Measurements from ENCODE around the gene GAREM2. TPM values are rescaled to one million over a fixed set of nuclear protein-coding genes. Genes with fewer than 3 reads are reported as not detected.

GAREM2 gene
- total RNA-seq, 1 donor from 2014 or later = under 0.01 TPM

DNA sequence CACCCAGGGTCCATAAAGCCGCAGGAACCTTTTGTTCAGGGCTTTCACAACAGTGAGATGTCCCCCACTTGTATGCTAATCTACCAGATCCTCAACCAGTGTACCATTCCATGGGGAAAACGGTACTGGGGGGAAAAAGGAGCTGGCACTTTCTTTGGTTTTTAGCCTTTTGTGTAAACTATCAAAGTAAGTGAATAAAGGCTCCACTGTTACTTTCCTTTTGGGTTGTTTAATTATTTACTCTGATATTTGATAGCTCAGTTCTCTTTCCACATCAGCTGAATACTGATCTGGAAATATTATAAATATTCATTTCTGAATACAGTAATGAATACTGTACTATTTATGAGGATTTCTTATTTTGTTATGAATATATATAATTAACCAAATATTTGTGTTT is 51.2 kb downstream of the GAREM2 start:
- Histone ChIP-seq H3K36me3 (ENCODE audit: control insufficient read depth, insufficient read depth, low read length) (peaks cover 14% of the 10 kb centered on the region), H3K27me3 (ENCODE audit: control insufficient read depth, insufficient read depth, low read length) (no peaks in the 10 kb centered on the region), H3K4me3 (ENCODE audit: low read depth, low read length) (no peak overlapping the region)
- DNase-seq (ENCODE audit: low read depth) (no peak), FAIRE-seq (no peak)
- TF ChIP-seq CTCF (IDR thresholded peaks at IDR 0.05; ENCODE audit: insufficient read depth, low read length, severe bottlenecking) = no peak

GRCh38 chr2:26229595-26229994 is 56.7 kb downstream of the GAREM2 start:
- H3K27me3 ChIP-seq (ENCODE audit: control insufficient read depth, insufficient read depth, low read length) = no peaks in the 10 kb centered on the region
- FAIRE-seq (no peak), DNase-seq (ENCODE audit: low read depth) (no peak)
- TF ChIP-seq CTCF (IDR thresholded peaks at IDR 0.05; ENCODE audit: insufficient read depth, low read length, severe bottlenecking) = no peak
- peaks cover 27% of the 10 kb centered on the region for H3K36me3 ChIP-seq (ENCODE audit: control insufficient read depth, insufficient read depth, low read length)
- H3K4me3 ChIP-seq (ENCODE audit: low read depth, low read length) = no peak overlapping the region

DNA sequence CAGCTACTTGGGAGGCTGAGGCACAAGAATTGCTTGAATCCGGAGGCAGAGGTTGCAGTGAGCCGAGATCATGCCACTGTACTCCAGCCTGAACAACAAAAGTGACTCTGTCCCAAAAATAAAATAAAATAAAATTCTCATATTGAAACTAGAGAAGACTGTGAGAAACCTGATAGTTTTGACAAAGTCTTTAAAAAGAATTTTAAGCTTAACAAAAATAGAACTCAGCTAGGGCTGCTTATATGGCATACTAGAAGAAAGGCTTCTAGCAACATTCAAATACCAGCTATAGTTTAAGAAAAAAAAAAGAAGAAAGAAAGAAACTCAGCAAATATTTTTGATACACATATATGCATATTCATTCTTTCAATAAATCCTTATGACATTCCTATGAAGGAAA is 57.9 kb downstream of the GAREM2 start:
- no peak for TF ChIP-seq CTCF (IDR thresholded peaks at IDR 0.05; ENCODE audit: insufficient read depth, low read length, severe bottlenecking)
- H3K4me3 ChIP-seq (ENCODE audit: low read depth, low read length) = no peak overlapping the region
- DNase-seq (ENCODE audit: low read depth) (no peak), FAIRE-seq (no peak)
- H3K36me3 ChIP-seq (ENCODE audit: control insufficient read depth, insufficient read depth, low read length) = peaks cover 29% of the 10 kb centered on the region
- H3K27me3 ChIP-seq (ENCODE audit: control insufficient read depth, insufficient read depth, low read length) = no peaks in the 10 kb centered on the region

DNA sequence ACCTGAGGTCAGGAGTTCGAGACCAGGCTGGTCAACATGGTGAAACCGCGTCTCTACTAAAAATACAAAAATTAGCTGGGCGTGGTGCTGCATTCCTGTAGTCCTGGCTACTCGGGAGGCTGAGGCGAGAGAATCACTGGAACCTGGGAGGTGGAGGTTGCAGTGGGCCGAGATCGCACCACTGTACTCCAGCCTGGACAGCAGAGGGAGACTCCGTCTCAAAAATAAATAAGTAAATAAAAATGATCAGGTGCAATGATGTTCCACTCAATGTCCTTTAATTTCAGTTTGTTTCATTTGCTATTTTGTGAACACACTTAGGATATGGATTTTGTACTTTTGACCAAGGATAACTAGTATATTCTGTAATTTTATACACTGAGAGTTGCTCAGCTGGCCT is 62.2 kb downstream of the GAREM2 start:
- H3K36me3 ChIP-seq (ENCODE audit: control insufficient read depth, insufficient read depth, low read length) = peaks cover 28% of the 10 kb centered on the region
- no peak overlapping the region for H3K4me3 ChIP-seq (ENCODE audit: low read depth, low read length)
- no peaks in the 10 kb centered on the region for H3K27me3 ChIP-seq (ENCODE audit: control insufficient read depth, insufficient read depth, low read length)
- FAIRE-seq (no peak), DNase-seq (ENCODE audit: low read depth) (no peak)
- peak; percentile 28 for TF ChIP-seq CTCF (IDR thresholded peaks at IDR 0.05; ENCODE audit: insufficient read depth, low read length, severe bottlenecking)

DNA sequence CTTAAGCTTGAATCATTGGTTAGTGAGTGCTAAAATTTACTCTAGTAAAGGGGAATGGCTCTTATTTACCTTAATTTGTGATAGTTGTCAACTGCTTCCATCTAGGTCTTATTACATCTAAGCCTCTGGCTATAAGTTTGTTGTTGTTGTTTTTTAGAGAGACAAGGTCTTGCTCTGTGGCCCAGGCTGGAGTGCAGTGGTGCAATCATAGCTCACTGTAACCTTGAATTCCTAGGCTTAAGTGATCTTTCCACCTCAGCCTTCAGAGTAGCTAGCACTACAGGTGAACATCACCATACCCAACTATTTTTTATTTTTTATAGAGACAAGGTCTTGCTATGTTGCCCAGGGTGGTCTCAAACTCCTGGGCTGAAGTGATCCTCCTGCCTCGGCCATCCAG is 65.0 kb downstream of the GAREM2 start:
- DNase-seq (ENCODE audit: low read depth) (no peak), FAIRE-seq (no peak)
- TF ChIP-seq CTCF (IDR thresholded peaks at IDR 0.05; ENCODE audit: insufficient read depth, low read length, severe bottlenecking) = no peak
- Histone ChIP-seq H3K27me3 (ENCODE audit: control insufficient read depth, insufficient read depth, low read length) (no peaks in the 10 kb centered on the region), H3K36me3 (ENCODE audit: control insufficient read depth, insufficient read depth, low read length) (peaks cover 19% of the 10 kb centered on the region), H3K4me3 (ENCODE audit: low read depth, low read length) (no peak overlapping the region)

DNA sequence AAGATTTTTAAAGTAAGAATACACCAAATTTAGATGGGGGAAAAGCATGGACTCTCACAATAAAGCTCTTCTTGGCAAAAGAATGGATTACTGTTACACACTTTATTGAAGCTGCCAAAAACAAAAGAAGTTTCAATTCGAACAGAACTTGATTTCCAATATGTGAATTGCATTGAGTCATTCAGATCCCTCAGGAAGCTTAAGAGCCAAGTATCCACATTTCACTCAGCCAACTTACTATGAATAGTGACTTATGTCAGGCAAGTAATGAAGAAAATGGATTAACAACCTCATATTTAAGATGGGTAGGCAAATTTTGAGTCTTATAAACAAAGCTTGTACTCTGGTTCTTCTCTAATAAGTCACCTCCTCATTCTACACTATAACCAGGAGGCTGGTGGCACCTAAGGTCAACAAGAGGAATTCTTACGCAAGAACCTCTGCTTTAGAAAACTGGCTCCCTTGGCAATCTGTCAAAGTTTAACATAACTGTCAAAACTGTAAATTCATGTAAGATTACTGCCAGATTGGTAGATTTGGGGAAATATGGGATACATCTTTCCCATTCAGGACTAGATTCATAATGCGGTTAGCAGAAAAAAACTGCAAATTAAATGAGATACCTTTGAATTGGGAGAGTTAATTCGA is 65.5 kb downstream of the GAREM2 start:
- DNase-seq (ENCODE audit: low read depth) = peak; percentile 18
- TF ChIP-seq CTCF (IDR thresholded peaks at IDR 0.05; ENCODE audit: insufficient read depth, low read length, severe bottlenecking) = no peak
- H3K36me3 ChIP-seq (ENCODE audit: control insufficient read depth, insufficient read depth, low read length) = peaks cover 14% of the 10 kb centered on the region

More for the DNA sequence above, 65.5 kb downstream of the GAREM2 start:
- no peaks in the 10 kb centered on the region for H3K27me3 ChIP-seq (ENCODE audit: control insufficient read depth, insufficient read depth, low read length)
- no peak for FAIRE-seq
- H3K4me3 ChIP-seq (ENCODE audit: low read depth, low read length) = no peak overlapping the region

Measured in bronchial epithelial cell (primary cell).